HepG2 (cell line): Measurements from ENCODE around the gene CENPP. TPM values are rescaled to one million over a fixed set of nuclear protein-coding genes. Genes with fewer than 3 reads are reported as not detected.

Experiments used
- ATAC-seq: fragments of 200-7000 bp; cut with Tn5 transposase; 3 replicates; pipeline ENCODE4 v1.9.1; 2020; ENCODE audit warnings: mild to moderate bottlenecking, moderate library complexity
- BruUV-seq: library from RNA; stranded (reverse); fragments of 400-500 nt; replicated peaks from 2 replicates; lab custom pipeline; 2021; lab: Mats Ljungman, UMichigan
- CTCF ChIA-PET: fragments of 300-600 bp; formaldehyde crosslinking; extraction: SDS; loops from one replicate; lab custom pipeline; 2021; ENCODE audit warnings: low total read pairs, inconsistent platforms, low intra/inter-chr PET ratio; lab: Yijun Ruan, JAX
- POLR2A ChIA-PET: fragments of 350-600 bp; sonication (Branson Sonifier 250); formaldehyde crosslinking; loops from one replicate; lab custom pipeline; 2020; ENCODE audit warnings: antibody characterized with exemption, inconsistent platforms; lab: Yijun Ruan, JAX
- DNase-seq: peaks from one replicate; pipeline ENCODE4 v3.0.0-alpha.2; 2015; ENCODE audit warnings: low spot score
- FAIRE-seq: peaks from 3 replicates; lab custom pipeline; 2011; peaks lifted over from hg19 to GRCh38; lab: Jason Lieb, UNC
- H2AFZ ChIP-seq: one replicate; pipeline ENCODE4 v1.6.1; 2011; ENCODE audit warnings: low read length, inconsistent platforms
- H3K27ac ChIP-seq: fragments of 300-600 bp; 3 replicates; pipeline ENCODE4 v1.8.0; 2011; ENCODE audit warnings: mixed run types, mild to moderate bottlenecking, mixed read lengths, low read length, inconsistent platforms; ENCODE audit not compliant: insufficient read depth; ENCODE audit errors: extremely low read length
- H3K27me3 ChIP-seq, 2 experiments: fragments of 200-600 bp in 1 of 2; 2 replicates in 1 of 2; 3 replicates in 1 of 2; pipeline versions ENCODE4 v1.6.0 to v1.8.0; 2011; ENCODE audit warnings: low read length in 2 of 2, mild to moderate bottlenecking in 2 of 2, moderate library complexity in 2 of 2, inconsistent platforms in 1 of 2; ENCODE audit not compliant: insufficient read depth in 2 of 2, control insufficient read depth in 1 of 2
- H3K36me3 ChIP-seq, 2 experiments: fragments of 200-600 bp in 1 of 2; replicated peaks in 1 of 2; 2 replicates in 1 of 2; 3 replicates in 1 of 2; pipeline versions ENCODE4 v1.5.1 to v1.8.0; 2011; ENCODE audit warnings: low read length in 2 of 2, inconsistent platforms in 1 of 2; ENCODE audit not compliant: insufficient read depth in 2 of 2, control insufficient read depth in 1 of 2
- H3K4me1 ChIP-seq: 2 replicates; pipeline ENCODE4 v1.5.1; 2012; ENCODE audit warnings: low read length, inconsistent platforms; ENCODE audit not compliant: insufficient read depth
- H3K4me2 ChIP-seq: 2 replicates; pipeline ENCODE4 v1.6.0; 2011; ENCODE audit warnings: low read depth, low read length, inconsistent platforms
- H3K4me3 ChIP-seq, 3 experiments: fragments of 200-600 bp in 1 of 3; sonication (generic), shearing (Covaris generic) in 1 of 3; replicated peaks in 1 of 3; 2 replicates each; pipeline ENCODE4 v1.5.1; 2011 to 2016; ENCODE audit warnings: low read length in 3 of 3, inconsistent platforms in 2 of 3, low read depth in 2 of 3, mild to moderate bottlenecking in 2 of 3, control low read depth in 1 of 3, mixed read lengths in 1 of 3; ENCODE audit not compliant: insufficient read depth in 1 of 3
- H3K79me2 ChIP-seq: one replicate; pipeline ENCODE4 v1.6.1; 2011; ENCODE audit warnings: low read length, inconsistent platforms; ENCODE audit not compliant: insufficient read depth
- H3K9ac ChIP-seq: 2 replicates; pipeline ENCODE4 v1.6.0; 2011; ENCODE audit warnings: mild to moderate bottlenecking, low read depth, low read length, inconsistent platforms; ENCODE audit not compliant: insufficient read depth
- H3K9me3 ChIP-seq: 2 replicates; pipeline ENCODE4 v1.5.1; 2012; ENCODE audit warnings: mild to moderate bottlenecking, low read length
- H4K20me1 ChIP-seq: 2 replicates; pipeline ENCODE4 v1.6.0; 2011; ENCODE audit warnings: inconsistent platforms, mild to moderate bottlenecking, low read length, moderate library complexity; ENCODE audit not compliant: insufficient read depth
- ELF1 ChIP-seq: sonication (generic); formaldehyde crosslinking; IDR thresholded peaks from 2 replicates; pipeline ENCODE4 v1.4.0; 2020; ENCODE audit warnings: missing genetic modification reagents
- GABPA ChIP-seq, 2 experiments: IDR thresholded peaks; 2 replicates each; pipeline ENCODE4 v1.6.1; 2011 to 2016; ENCODE audit warnings: low read depth in 2 of 2, low read length in 1 of 2, missing biosample characterization in 1 of 2, missing genetic modification characterization in 1 of 2
- HIVEP1 ChIP-seq: sonication (generic); formaldehyde crosslinking; IDR thresholded peaks from 2 replicates; pipeline ENCODE4 v1.4.0; 2020; ENCODE audit warnings: mild to moderate bottlenecking, missing genetic modification reagents
- HOXA7 ChIP-seq: sonication (generic); formaldehyde crosslinking; IDR thresholded peaks from 2 replicates; pipeline ENCODE4 v1.8.1; 2022; ENCODE audit warnings: mild to moderate bottlenecking, missing genetic modification reagents, moderate library complexity
- KAT8 ChIP-seq: IDR thresholded peaks from 2 replicates; pipeline ENCODE4 v1.6.1; 2016; ENCODE audit warnings: missing genetic modification reagents, missing compliant biosample characterization
- KDM1A ChIP-seq: IDR thresholded peaks from 2 replicates; pipeline ENCODE4 v1.6.1; 2016; ENCODE audit warnings: missing compliant biosample characterization
- MED1 ChIP-seq: sonication (generic); formaldehyde crosslinking; IDR thresholded peaks from 2 replicates; pipeline ENCODE4 v1.4.0; 2020; ENCODE audit warnings: missing genetic modification reagents
- POLR2A ChIP-seq, 2 experiments: IDR thresholded peaks; 2 replicates each; pipeline ENCODE4 v1.6.1; 2011; ENCODE audit warnings: low read depth in 2 of 2, low read length in 2 of 2, mild to moderate bottlenecking in 1 of 2, moderate library complexity in 1 of 2; ENCODE audit not compliant: insufficient read depth in 1 of 2
- POLR2AphosphoS5 ChIP-seq: IDR thresholded peaks from 2 replicates; pipeline ENCODE4 v1.6.1; 2012; ENCODE audit warnings: low read depth, low read length
- SNAPC2 ChIP-seq: sonication (generic); formaldehyde crosslinking; IDR thresholded peaks from 2 replicates; pipeline ENCODE4 v1.8.1; 2022; ENCODE audit warnings: mild to moderate bottlenecking, missing genetic modification reagents
- TBX3 ChIP-seq: fragments of 450-650 bp; IDR thresholded peaks from 2 replicates; pipeline ENCODE4 v1.6.1; 2017; ENCODE audit warnings: antibody characterized with exemption, mild to moderate bottlenecking, inconsistent platforms, borderline replicate concordance
- TEAD3 ChIP-seq: optimal IDR thresholded peaks from 2 replicates; pipeline ENCODE3; 2016; ENCODE audit warnings: borderline replicate concordance
- ZMYM3 ChIP-seq: sonication (generic); formaldehyde crosslinking; IDR thresholded peaks from 2 replicates; pipeline ENCODE4 v1.5.1; 2020; ENCODE audit warnings: mild to moderate bottlenecking, missing genetic modification reagents
- ZNF335 ChIP-seq: sonication (generic); formaldehyde crosslinking; IDR thresholded peaks from 2 replicates; pipeline ENCODE4 v1.4.0; 2020; ENCODE audit warnings: missing genetic modification reagents
- ZNF605 ChIP-seq: sonication (generic); formaldehyde crosslinking; IDR thresholded peaks from 2 replicates; pipeline ENCODE4 v1.8.0; 2022; ENCODE audit warnings: mild to moderate bottlenecking, missing genetic modification reagents
- ZNF607 ChIP-seq: sonication (generic); formaldehyde crosslinking; IDR thresholded peaks from 2 replicates; pipeline ENCODE4 v1.5.1; 2020; ENCODE audit warnings: missing genetic modification reagents, mild to moderate bottlenecking, borderline replicate concordance
- ZNF720 ChIP-seq: sonication (generic); formaldehyde crosslinking; IDR thresholded peaks from 2 replicates; pipeline ENCODE4 v1.4.0; 2020; ENCODE audit warnings: missing genetic modification reagents
- ZNF768 ChIP-seq: sonication (generic); formaldehyde crosslinking; IDR thresholded peaks from 2 replicates; pipeline ENCODE4 v1.4.0; 2020; ENCODE audit warnings: missing genetic modification reagents
- WGBS: methylation state at CpG from one replicate; pipeline ENCODE4 v1.1.6; 2017; ENCODE audit warnings: low lambda C conversion rate; 5-methylcytosine and 5-hydroxymethylcytosine counted together
- in situ Hi-C: cut with HindIII; loops from 2 replicates; pipeline ENCODE4 v1.10.0; 2017; ENCODE audit warnings: low pct_unique_long_range_greater_than_20kb; ENCODE audit not compliant: extremely low pct_ligation_motif_present
- intact Hi-C: fragments of 100-400 bp; cut with micrococcal nuclease; formaldehyde crosslinking; loops from one replicate; pipeline ENCODE4 v1.10.0; 2022; ENCODE audit not compliant: unreplicated experiment
- polyA plus RNA-seq, 8 experiments: library from polyadenylated mRNA; depleted of rRNA in 3 of 8; stranded (reverse) in 7 of 8; unstranded in 1 of 8; fragments of >200 nt; fragmentation: Illumina TruSeq in 4 of 8; extraction: Trizol in 4 of 8; gene quantifications; 2 replicates each; pipeline versions ENCODE4 v1.2.1 to v1.2.3, GENCODE V29; 2011 to 2016; ENCODE audit warnings: low read depth in 4 of 8, missing spikeins in 1 of 8, mixed read lengths in 1 of 8; ENCODE audit not compliant: insufficient read depth in 1 of 8
- total RNA-seq, 5 experiments: library from RNA; depleted of rRNA; stranded (reverse); fragments of >200 nt; fragmentation: Illumina TruSeq; extraction: Trizol; gene quantifications; 2 replicates each; pipeline ENCODE4 v1.2.3, GENCODE V29; 2016; ENCODE audit warnings: low read depth in 1 of 5
- TF ChIP-seq, protein P1 (sequence below): sonication (generic); formaldehyde crosslinking; IDR thresholded peaks from 2 replicates; pipeline ENCODE4 v1.8.1; 2023; ENCODE audit warnings: mild to moderate bottlenecking, missing genetic modification reagents
- TF ChIP-seq, protein P2 (sequence below): sonication (generic); formaldehyde crosslinking; IDR thresholded peaks from 2 replicates; pipeline ENCODE4 v1.5.0; 2020; ENCODE audit warnings: missing genetic modification reagents, mild to moderate bottlenecking, borderline replicate concordance
- TF ChIP-seq, protein P3 (sequence below): IDR thresholded peaks from 2 replicates; pipeline ENCODE4 v1.6.1; 2012; ENCODE audit warnings: inconsistent platforms
- TF ChIP-seq, protein P4 (sequence below): sonication (generic); formaldehyde crosslinking; IDR thresholded peaks from 2 replicates; pipeline ENCODE4 v1.9.0; 2022; ENCODE audit warnings: missing genetic modification reagents, mild to moderate bottlenecking, borderline replicate concordance

The CENPP gene
- total and polyA plus RNA-seq, 2 of the 13 experiments (the other 11 are each of a cell fraction or from before 2014, with no cell fraction given), result 2.0 to 11.4 TPM

DNA sequence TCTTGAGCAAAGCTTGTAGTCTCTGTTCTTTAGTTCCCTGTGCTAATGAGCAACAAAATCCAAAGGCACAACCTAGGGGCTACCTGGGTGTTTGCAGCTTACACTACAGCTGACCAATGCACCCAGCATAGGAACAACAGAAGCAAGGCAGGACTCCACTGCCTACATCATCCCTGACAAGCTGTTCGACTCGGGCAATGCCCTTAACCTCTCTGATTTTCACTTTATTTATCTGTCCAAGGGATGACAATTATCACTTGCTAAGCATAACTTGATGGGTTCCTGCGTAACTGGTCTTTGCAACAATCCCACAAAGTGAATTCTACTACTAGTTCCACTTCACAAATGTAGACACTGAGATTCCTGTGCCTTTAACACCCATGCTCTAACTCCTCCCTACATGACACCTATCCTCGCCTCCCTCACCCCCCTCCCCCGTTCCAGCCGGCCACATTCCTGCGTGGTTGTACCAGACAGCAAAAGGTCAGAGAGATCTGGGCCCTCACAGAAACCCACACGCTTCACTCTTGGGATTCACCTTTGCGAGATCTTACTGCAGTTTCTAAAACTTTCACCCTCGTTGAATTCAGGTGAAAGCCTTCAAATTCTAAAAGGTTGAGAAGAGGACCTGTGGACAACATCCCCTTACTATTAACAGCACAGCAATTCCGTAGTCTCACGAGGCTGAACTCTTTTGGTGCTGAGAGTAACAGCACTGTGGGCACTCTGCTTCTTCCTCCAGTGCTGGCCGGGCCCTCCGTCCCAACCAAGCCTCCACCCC, 343.2 kb downstream of the CENPP start:
- Histone ChIP-seq H3K4me1 (peaks cover 42% of the 10 kb centered on the region), H3K27me3 (no peaks in the 10 kb centered on the region; a peak in 1 of 5 replicates), H3K36me3 (peaks cover 2 to 8% of the 10 kb centered on the region in 2 experiments; a peak in 2 of 5 replicates), H3K4me2 (peak overlapping the region; percentile 82), H4K20me1 (peaks cover 4% of the 10 kb centered on the region; the same call in 1 of the 2 replicates), H3K27ac (peak overlapping the region; percentile 62), H3K9ac (peak overlapping the region; percentile 86), H3K79me2 (peaks cover 39% of the 10 kb centered on the region), H3K4me3 (peak overlapping the region; percentile 66 to 98 (median 89)), H2AFZ (no peak overlapping the region), H3K9me3 (no peaks in the 10 kb centered on the region)
- DNase-seq (peak; percentile 43), FAIRE-seq (peak; percentile 50), ATAC-seq (peak; percentile 58)
- intact Hi-C loops (no loop called here), in situ Hi-C loops (no loop called here)
- WGBS, result 25% methylated on average over 10 of the region's 14 CpGs
- CTCF ChIA-PET, result no interaction called here
- POLR2A ChIA-PET, result no interaction called here
- BruUV-seq, result TSS peak; percentile 70
- TF ChIP-seq MED1 (CRISPR knock-in tag) (no peak), ZNF720 (no peak), POLR2AphosphoS5 (peak; percentile 60), KDM1A (peak; percentile 62; the same call in 1 of the 2 replicates), KAT8 (CRISPR knock-in tag) (0 out of 2 replicates have a peak, but pooled peaks have one; percentile 13), POLR2A (IDR thresholded peaks at IDR 0.05; ENCODE audit: insufficient read depth in 1 of 2, low read depth in 2 of 2, low read length in 2 of 2) (peak in 1 of 2 experiments; percentile 79; a peak in 2 of 4 replicates), ZNF605 (CRISPR knock-in tag) (peak; percentile 73; the same call in 1 of the 2 replicates), GABPA (IDR thresholded peaks at IDR 0.05; ENCODE audit: low read depth, low read length) (no peak), GABPA (CRISPR knock-in tag; IDR thresholded peaks at IDR 0.05; ENCODE audit: low read depth) (peak; percentile 32; the same call in 1 of the 2 replicates), HOXA7 (peak; percentile 46; the same call in 1 of the 2 replicates), HIVEP1 (no peak), TBX3 (peak; percentile 73; the same call in 1 of the 2 replicates), ZNF607 (no peak), TEAD3 (peak; percentile 33), ZMYM3 (CRISPR knock-in tag) (peak; percentile 86), ZNF335 (CRISPR knock-in tag) (no peak), ELF1 (CRISPR knock-in tag) (no peak), ZNF768 (peak; percentile 91), SNAPC2 (CRISPR knock-in tag) (0 out of 2 replicates have a peak, but pooled peaks have one; percentile 36)
- TF ChIP-seq, protein P1, sequence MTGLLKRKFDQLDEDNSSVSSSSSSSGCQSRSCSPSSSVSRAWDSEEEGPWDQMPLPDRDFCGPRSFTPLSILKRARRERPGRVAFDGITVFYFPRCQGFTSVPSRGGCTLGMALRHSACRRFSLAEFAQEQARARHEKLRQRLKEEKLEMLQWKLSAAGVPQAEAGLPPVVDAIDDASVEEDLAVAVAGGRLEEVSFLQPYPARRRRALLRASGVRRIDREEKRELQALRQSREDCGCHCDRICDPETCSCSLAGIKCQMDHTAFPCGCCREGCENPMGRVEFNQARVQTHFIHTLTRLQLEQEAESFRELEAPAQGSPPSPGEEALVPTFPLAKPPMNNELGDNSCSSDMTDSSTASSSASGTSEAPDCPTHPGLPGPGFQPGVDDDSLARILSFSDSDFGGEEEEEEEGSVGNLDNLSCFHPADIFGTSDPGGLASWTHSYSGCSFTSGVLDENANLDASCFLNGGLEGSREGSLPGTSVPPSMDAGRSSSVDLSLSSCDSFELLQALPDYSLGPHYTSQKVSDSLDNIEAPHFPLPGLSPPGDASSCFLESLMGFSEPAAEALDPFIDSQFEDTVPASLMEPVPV (CRISPR knock-in tag), result 0 out of 2 replicates have a peak, but pooled peaks have one; percentile 32
- TF ChIP-seq, protein P2, sequence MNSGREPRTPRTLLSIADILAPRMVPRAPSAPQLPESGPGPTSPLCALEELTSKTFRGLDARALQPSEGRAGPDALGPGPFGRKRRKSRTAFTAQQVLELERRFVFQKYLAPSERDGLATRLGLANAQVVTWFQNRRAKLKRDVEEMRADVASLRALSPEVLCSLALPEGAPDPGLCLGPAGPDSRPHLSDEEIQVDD (CRISPR knock-in tag), result no peak
- TF ChIP-seq, protein P3, sequence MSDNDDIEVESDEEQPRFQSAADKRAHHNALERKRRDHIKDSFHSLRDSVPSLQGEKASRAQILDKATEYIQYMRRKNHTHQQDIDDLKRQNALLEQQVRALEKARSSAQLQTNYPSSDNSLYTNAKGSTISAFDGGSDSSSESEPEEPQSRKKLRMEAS, result peak; percentile 60
- TF ChIP-seq, protein P4, sequence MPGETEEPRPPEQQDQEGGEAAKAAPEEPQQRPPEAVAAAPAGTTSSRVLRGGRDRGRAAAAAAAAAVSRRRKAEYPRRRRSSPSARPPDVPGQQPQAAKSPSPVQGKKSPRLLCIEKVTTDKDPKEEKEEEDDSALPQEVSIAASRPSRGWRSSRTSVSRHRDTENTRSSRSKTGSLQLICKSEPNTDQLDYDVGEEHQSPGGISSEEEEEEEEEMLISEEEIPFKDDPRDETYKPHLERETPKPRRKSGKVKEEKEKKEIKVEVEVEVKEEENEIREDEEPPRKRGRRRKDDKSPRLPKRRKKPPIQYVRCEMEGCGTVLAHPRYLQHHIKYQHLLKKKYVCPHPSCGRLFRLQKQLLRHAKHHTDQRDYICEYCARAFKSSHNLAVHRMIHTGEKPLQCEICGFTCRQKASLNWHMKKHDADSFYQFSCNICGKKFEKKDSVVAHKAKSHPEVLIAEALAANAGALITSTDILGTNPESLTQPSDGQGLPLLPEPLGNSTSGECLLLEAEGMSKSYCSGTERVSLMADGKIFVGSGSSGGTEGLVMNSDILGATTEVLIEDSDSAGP (CRISPR knock-in tag), result peak; percentile 78; the same call in 1 of the 2 replicates
